ENCODE data around the gene GRM7.

Gene GRM7

DNA sequence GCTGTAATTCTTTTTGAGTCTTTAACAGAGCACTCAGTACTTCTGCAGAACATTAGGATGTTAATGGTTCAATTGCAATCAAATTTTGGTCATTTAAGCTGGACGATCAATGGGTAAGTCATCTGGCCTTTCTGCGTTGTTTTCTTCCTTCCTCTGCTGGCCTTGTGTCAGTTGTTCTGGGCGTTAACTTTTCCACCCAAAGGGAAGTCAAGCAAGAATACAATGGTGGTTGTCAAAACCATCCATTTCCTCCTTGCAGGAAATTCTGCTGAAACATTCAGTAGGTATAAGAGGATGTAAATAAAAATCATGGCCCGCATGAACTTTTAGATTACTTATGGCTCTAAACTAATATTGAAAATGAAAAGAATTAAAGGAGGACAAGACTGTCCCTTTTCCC is 584.0 kb downstream of the GRM7 start:
- no peak overlapping the region for H3K27ac Mint-ChIP-seq
- no peaks in the 10 kb centered on the region for H3K36me3 Mint-ChIP-seq
- no peaks in the 10 kb centered on the region for H3K27me3 Mint-ChIP-seq
- ATAC-seq = no peak
- H3K4me3 Mint-ChIP-seq = no peak overlapping the region
- peaks cover 8% of the 10 kb centered on the region for H3K9me3 Mint-ChIP-seq
- H3K4me1 Mint-ChIP-seq = peaks cover 7% of the 10 kb centered on the region

- Mint-ChIP-seq H3K9me3 (peaks cover 8% of the 10 kb centered on the region), H3K27ac (no peak overlapping the region), H3K27me3 (no peaks in the 10 kb centered on the region), H3K4me3 (no peak overlapping the region), H3K36me3 (no peaks in the 10 kb centered on the region), H3K4me1 (peaks cover 7% of the 10 kb centered on the region)
- no peak for ATAC-seq
These were observed 584.4 kb downstream of the GRM7 start for GRCh38 chr3:7445331-7445730.

DNA sequence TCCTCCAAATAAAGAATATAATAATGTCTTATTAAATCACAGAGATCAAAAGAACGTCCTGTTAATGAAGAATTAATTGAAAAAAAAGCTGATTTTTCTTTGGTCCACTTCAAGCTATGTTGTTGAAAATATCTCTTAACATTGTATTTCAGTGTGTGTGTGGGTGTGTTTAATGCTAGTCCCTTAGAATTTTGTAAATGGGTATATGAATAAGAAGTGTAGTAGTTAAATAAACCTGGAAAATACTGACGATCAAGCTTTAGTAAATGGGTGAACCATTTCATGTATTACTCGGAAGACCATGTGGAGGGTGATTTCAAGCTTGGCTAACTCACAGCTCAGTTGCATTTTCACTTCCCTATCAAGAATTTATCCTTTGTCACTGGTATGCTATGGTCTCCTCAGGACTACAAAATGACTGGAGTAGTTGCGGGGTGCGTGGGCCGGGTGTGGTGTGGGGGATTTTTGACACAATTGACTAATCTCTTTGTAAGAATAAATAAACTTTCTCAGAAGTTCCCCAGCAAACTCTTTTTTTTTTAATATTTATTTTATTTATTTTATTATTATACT is 586.4 kb downstream of the GRM7 start:
- peak; percentile 78 for ATAC-seq
- H3K36me3 Mint-ChIP-seq = no peaks in the 10 kb centered on the region
- peaks cover 7% of the 10 kb centered on the region for H3K4me1 Mint-ChIP-seq
- peaks cover 15% of the 10 kb centered on the region for H3K9me3 Mint-ChIP-seq
- peak overlapping the region; percentile 27 for H3K27ac Mint-ChIP-seq
- H3K27me3 Mint-ChIP-seq = no peaks in the 10 kb centered on the region
- no peak overlapping the region for H3K4me3 Mint-ChIP-seq

DNA sequence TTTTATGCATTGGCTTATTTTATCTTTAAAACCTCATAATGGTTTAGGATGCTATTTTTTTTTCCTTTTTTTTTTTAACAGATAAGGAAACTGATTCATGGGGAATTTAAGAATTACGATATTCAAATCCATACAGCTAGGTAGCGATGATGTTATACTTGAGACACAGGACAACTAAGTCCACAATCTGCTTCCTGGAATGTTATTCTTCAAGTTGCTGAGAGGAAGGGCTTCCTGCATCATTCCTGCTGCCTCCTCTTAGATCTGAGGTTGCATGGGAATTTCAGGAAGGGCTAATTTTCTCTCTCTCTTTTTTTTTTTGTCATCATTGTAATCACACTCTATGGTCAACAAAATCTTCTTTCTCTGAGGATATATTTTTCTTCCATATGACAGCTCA is 595.5 kb downstream of the GRM7 start:
- no peaks in the 10 kb centered on the region for H3K27me3 Mint-ChIP-seq
- no peaks in the 10 kb centered on the region for H3K36me3 Mint-ChIP-seq
- H3K27ac Mint-ChIP-seq = no peak overlapping the region
- H3K4me1 Mint-ChIP-seq = no peaks in the 10 kb centered on the region
- no peak overlapping the region for H3K4me3 Mint-ChIP-seq
- peaks cover 7% of the 10 kb centered on the region for H3K9me3 Mint-ChIP-seq
- no peak for ATAC-seq

GRCh38 chr3:7461202-7461825 is 600.4 kb downstream of the GRM7 start:
- Mint-ChIP-seq H3K27ac (no peak overlapping the region), H3K4me1 (no peaks in the 10 kb centered on the region), H3K4me3 (no peak overlapping the region), H3K27me3 (no peaks in the 10 kb centered on the region), H3K9me3 (peaks cover 7% of the 10 kb centered on the region), H3K36me3 (no peaks in the 10 kb centered on the region)
- ATAC-seq = peak; percentile 54

DNA sequence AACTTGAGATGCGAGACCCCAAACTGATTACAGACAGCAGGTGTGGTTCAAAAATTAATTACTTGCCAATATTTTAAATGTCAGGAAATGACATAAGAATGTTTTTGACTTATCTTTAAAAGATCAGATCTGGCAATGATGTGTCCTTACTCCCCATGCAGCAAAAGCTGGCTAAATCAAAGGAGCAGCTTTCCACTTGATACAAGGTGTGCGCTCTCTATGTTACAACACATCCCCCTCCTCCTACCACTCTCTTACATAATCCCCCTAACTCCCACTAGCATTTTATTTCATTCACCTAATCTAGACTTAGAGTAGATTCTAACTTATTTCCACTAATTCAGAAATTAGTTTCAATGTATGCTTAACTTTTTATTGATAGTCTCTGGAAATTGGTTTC is 609.0 kb downstream of the GRM7 start:
- H3K4me3 Mint-ChIP-seq = no peak overlapping the region
- no peaks in the 10 kb centered on the region for H3K27me3 Mint-ChIP-seq
- no peak overlapping the region for H3K27ac Mint-ChIP-seq
- ATAC-seq = no peak
- no peaks in the 10 kb centered on the region for H3K36me3 Mint-ChIP-seq
- H3K4me1 Mint-ChIP-seq = no peaks in the 10 kb centered on the region
- no peaks in the 10 kb centered on the region for H3K9me3 Mint-ChIP-seq

GRCh38 chr3:7484636-7485035 is 623.7 kb downstream of the GRM7 start:
- peaks cover 6% of the 10 kb centered on the region for H3K9me3 Mint-ChIP-seq
- H3K4me1 Mint-ChIP-seq = no peaks in the 10 kb centered on the region
- no peak for ATAC-seq
- no peak overlapping the region for H3K4me3 Mint-ChIP-seq
- H3K36me3 Mint-ChIP-seq = no peaks in the 10 kb centered on the region
- H3K27ac Mint-ChIP-seq = no peak overlapping the region
- H3K27me3 Mint-ChIP-seq = no peaks in the 10 kb centered on the region

- no peak overlapping the region for H3K4me3 Mint-ChIP-seq
- H3K27me3 Mint-ChIP-seq = no peaks in the 10 kb centered on the region
- peaks cover 3% of the 10 kb centered on the region for H3K9me3 Mint-ChIP-seq
These were observed 626.8 kb downstream of the GRM7 start for GRCh38 chr3:7487763-7488162.

GRCh38 chr3:7489417-7489816 is 628.5 kb downstream of the GRM7 start:
- Mint-ChIP-seq H3K27me3 (no peaks in the 10 kb centered on the region), H3K27ac (no peak overlapping the region), H3K4me1 (no peaks in the 10 kb centered on the region), H3K36me3 (no peaks in the 10 kb centered on the region), H3K4me3 (no peak overlapping the region), H3K9me3 (peaks cover 5% of the 10 kb centered on the region)
- ATAC-seq = no peak

More at GRCh38 chr3:7487763-7488162, 626.8 kb downstream of the GRM7 start:
- H3K27ac Mint-ChIP-seq = no peak overlapping the region
- H3K36me3 Mint-ChIP-seq = no peaks in the 10 kb centered on the region
- ATAC-seq = peak; percentile 12
- no peaks in the 10 kb centered on the region for H3K4me1 Mint-ChIP-seq

- Mint-ChIP-seq H3K9me3 (peaks cover under 1% of the 10 kb centered on the region), H3K4me3 (no peak overlapping the region), H3K27ac (no peak overlapping the region), H3K4me1 (no peaks in the 10 kb centered on the region), H3K27me3 (no peaks in the 10 kb centered on the region), H3K36me3 (no peaks in the 10 kb centered on the region)
- no peak for ATAC-seq
These were observed 637.8 kb downstream of the GRM7 start for GRCh38 chr3:7498715-7499114.

GRCh38 chr3:7503431-7503830 is 642.5 kb downstream of the GRM7 start:
- H3K9me3 Mint-ChIP-seq = peaks cover 8% of the 10 kb centered on the region
- no peaks in the 10 kb centered on the region for H3K36me3 Mint-ChIP-seq
- H3K4me1 Mint-ChIP-seq = no peaks in the 10 kb centered on the region
- no peak overlapping the region for H3K4me3 Mint-ChIP-seq
- no peak overlapping the region for H3K27ac Mint-ChIP-seq
- no peak for ATAC-seq
- no peaks in the 10 kb centered on the region for H3K27me3 Mint-ChIP-seq

DNA sequence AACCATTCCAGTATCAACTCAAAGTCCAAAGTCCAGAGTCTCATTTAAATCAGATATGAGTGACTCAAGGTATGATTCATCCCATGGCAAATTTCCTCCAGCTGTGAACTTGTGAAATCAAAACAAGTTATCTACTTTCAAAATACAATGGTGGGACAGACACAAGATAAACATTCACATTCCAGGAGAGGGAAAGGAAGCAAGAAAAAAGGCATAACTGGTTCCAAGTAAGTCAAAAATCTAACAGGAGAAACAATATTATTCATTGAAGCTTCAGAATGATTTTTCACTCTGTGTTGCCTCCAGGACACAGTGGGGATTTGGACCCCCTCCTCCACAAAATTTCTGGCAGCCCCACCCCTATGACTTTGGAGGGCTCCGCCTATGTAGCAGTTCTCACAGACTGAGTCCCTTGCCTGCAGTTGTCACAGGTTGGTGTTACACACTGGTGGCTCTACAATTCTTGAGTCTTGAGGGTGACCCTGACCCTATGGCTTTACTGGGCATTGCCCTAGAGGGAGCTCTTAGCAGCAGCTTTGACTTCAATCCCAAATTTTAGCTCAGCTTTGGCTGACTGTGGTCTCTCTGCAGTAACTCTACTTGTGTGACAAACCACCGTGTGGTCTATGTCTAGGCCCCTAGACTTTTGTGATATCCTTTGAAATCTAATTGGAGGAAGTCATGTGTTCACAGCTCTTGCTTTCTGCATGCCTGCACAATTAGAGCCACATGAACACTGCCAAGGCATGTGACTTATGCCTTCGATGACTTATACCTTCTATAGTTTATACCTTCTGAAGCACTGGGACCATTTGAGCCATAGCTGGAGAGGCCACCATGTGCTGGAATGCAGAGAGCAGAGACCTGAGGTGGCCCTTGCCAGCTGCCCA is 644.2 kb downstream of the GRM7 start:
- Mint-ChIP-seq H3K36me3 (no peaks in the 10 kb centered on the region), H3K9me3 (peaks cover 8% of the 10 kb centered on the region), H3K27me3 (no peaks in the 10 kb centered on the region), H3K27ac (no peak overlapping the region), H3K4me3 (no peak overlapping the region), H3K4me1 (no peaks in the 10 kb centered on the region)
- peak; percentile 31 for ATAC-seq

DNA sequence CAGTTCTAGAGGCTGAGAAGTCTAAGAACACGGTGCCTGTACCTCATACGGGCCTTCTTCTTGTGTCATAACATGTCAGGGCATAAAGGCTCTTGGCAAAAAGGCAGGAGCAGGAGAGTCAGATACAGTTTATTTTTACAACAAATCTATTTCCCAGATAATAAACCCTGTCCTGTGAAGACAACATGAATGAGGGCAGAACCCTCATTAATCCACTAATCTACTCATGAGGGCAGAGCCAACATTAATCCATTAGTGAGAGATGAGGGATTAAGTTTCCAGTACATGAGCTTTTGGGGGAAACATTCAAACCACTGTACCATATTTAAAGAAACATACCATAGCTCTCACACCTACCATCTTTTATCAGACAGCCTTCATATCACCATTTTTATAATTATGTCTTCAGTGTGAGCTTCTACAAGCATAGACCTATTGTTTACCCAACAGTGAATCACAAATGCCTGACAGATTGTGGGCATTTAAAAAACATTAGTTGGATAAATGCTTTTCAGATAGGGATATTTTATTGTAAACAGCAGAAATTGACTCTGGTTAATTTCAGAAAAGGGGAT is 645.8 kb downstream of the GRM7 start:
- no peaks in the 10 kb centered on the region for H3K36me3 Mint-ChIP-seq
- H3K27ac Mint-ChIP-seq = no peak overlapping the region
- H3K27me3 Mint-ChIP-seq = no peaks in the 10 kb centered on the region
- H3K9me3 Mint-ChIP-seq = peaks cover 8% of the 10 kb centered on the region
- no peak overlapping the region for H3K4me3 Mint-ChIP-seq
- no peaks in the 10 kb centered on the region for H3K4me1 Mint-ChIP-seq
- ATAC-seq = no peak

GRCh38 chr3:7508821-7509220 is 647.9 kb downstream of the GRM7 start:
- no peaks in the 10 kb centered on the region for H3K36me3 Mint-ChIP-seq
- H3K4me1 Mint-ChIP-seq = no peaks in the 10 kb centered on the region
- H3K4me3 Mint-ChIP-seq = no peak overlapping the region
- H3K27ac Mint-ChIP-seq = no peak overlapping the region
- no peaks in the 10 kb centered on the region for H3K27me3 Mint-ChIP-seq
- H3K9me3 Mint-ChIP-seq = peaks cover 8% of the 10 kb centered on the region
- ATAC-seq = no peak

DNA sequence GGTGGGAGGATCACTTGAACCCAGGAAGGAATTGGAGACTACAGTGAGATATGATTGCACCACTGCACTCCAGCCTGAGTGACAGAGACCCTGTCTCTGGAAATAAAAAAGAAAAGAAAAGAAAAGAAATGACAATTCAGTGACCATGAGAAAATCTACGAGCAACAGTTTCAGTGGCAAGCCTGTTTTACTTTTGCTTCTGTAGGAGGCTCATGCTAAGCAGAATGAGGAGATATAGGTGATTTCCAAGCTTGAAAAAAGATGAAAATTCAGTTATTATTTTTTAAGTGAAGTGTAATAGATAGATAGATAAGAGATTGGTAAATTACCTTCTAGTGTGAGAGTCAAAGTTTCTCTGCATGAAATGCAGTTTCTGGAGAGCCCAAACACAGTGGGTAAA is 651.1 kb downstream of the GRM7 start:
- H3K27me3 Mint-ChIP-seq = no peaks in the 10 kb centered on the region
- H3K9me3 Mint-ChIP-seq = no peaks in the 10 kb centered on the region
- H3K27ac Mint-ChIP-seq = no peak overlapping the region
- no peaks in the 10 kb centered on the region for H3K36me3 Mint-ChIP-seq
- no peaks in the 10 kb centered on the region for H3K4me1 Mint-ChIP-seq
- H3K4me3 Mint-ChIP-seq = no peak overlapping the region
- ATAC-seq = no peak
